ENCODE data around the gene ANTXR2.

ANTXR2 gene

DNA sequence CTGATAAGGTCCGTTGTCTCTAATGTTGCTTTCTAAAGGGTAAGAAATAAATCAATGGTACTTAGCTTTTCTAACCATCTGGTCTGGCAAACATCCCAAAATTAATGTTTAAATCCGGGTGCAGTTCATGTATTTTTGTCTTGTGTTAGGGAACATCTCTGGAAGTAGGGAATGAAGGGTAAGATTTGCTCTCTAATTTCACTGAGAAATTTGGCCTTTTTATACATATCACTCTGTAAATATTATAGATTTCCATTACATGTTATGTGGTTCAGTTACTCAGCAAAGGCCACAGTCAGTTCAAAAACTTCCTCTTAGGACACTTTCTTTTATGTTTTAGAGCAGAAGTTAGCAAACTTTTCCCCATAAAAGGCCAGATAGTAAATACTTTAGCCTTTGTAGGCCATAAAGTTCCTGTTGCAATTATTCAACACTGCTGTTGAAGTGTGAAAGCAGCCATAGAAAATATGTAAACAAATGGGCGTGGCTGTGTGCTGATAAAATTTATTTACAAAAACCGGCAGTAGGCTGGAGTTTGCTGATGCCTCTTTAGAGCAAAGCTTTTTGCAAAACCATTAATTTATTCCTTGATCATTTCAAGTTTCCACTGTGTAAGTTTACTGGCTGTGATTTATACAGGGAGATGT, 218.1 kb downstream of the ANTXR2 start:
- DNase-seq: peak; percentile 2

DNA sequence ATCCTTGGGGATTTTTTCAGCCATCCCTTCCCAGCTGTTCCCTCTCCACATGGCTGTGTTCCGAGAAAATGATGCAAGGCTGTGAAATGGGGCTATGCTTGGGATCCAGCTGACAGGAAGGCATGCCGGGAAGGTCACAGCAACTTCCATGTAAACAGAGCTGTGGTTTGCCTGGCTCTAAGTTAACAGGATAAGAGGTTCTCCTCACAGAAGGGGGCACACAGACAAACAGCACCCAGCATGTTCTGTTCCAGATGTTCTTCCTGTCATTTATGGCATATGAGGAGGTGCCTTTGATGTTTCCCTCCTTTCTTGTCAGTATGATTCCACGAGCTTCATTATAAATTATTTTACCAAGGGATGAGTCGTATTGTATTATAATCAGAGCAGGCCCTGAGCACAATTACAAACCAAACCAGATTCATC, 220.7 kb downstream of the ANTXR2 start:
- peak; percentile 57 for DNase-seq

DNA sequence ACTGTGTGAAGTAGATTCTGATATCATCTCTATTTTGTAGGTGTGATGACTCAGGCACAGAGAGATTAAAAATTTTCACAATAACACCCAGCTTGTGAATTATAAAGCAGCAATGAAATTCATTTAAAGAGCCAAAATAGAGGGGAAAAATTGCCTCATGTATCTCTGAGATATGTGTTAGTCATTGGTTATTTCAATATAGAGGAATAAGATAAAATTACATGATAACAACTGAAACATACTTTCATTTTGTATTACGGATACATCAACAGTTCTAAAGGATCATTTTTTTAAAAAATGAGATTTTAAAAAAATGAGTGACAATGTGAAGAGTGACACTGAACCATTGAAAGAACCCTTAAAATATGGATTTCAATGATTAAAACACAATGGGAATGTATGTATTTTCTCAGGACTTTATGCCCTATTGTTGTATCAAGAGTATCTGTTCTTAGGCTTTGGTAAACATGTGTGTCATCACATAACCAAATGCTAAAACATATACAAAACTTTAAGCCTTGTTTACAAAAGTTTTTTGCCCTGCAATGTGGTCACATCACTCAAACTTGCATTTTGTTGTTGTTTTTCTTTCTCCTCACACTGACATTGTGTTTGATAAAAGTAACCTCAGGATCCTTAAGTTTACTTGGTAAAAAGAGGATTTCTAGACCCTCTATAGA, 221.3 kb downstream of the ANTXR2 start:
- no peak for DNase-seq
